Measurements from ENCODE around the gene SVOP.

DNA sequence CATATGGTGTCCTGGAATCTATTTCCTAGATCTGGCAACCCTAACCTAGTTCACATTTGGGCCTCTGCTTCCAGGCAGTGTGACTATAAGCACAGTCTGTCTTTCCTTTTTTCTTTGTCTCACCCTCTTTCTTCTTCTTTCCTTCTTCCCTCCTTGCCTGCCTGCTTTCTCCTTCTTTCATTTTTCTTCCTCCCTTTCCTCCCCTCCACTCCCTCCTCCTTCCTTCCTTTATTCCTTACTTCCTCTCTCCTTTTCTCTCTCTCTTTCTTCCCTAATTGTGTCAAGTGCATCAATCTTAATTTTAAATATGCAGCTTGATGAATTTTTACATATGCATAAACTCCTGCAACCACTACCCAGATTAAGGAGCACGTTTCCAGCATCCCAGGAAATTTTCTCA is 145.6 kb downstream of the SVOP start:
- TF ChIP-seq, protein P1, sequence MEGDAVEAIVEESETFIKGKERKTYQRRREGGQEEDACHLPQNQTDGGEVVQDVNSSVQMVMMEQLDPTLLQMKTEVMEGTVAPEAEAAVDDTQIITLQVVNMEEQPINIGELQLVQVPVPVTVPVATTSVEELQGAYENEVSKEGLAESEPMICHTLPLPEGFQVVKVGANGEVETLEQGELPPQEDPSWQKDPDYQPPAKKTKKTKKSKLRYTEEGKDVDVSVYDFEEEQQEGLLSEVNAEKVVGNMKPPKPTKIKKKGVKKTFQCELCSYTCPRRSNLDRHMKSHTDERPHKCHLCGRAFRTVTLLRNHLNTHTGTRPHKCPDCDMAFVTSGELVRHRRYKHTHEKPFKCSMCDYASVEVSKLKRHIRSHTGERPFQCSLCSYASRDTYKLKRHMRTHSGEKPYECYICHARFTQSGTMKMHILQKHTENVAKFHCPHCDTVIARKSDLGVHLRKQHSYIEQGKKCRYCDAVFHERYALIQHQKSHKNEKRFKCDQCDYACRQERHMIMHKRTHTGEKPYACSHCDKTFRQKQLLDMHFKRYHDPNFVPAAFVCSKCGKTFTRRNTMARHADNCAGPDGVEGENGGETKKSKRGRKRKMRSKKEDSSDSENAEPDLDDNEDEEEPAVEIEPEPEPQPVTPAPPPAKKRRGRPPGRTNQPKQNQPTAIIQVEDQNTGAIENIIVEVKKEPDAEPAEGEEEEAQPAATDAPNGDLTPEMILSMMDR (IDR thresholded peaks at IDR 0.05; ENCODE audit: low read depth, low read length, missing input control) = no peak
- TF ChIP-seq NR2F2 (IDR thresholded peaks at IDR 0.05) = no peak
- no peak for TF ChIP-seq ATF3 (IDR thresholded peaks at IDR 0.05)
